Lung (tissue), 12 donors: Measurements from ENCODE around the gene KDM4C. TPM values are rescaled to one million over a fixed set of nuclear protein-coding genes. Genes with fewer than 3 reads are reported as not detected.

Experiments used
- ATAC-seq: fragments of 200-7000 bp; cut with Tn5 transposase; one replicate; pipeline ENCODE4 v1.9.1; 2020; ENCODE audit warnings: moderate number of reproducible peaks; ENCODE audit not compliant: insufficient read depth, low FRiP score
- DNase-seq, 3 donors: peaks; one replicate each; pipeline ENCODE4 v3.0.0-alpha.2; 2013 to 2017
- H3K27ac ChIP-seq, 2 donors: one replicate each; pipeline ENCODE4 v1.5.1; 2013; ENCODE audit warnings: mild to moderate bottlenecking in 2 of 2, moderate library complexity in 2 of 2, control low read depth in 1 of 2, inconsistent platforms in 1 of 2, low read depth in 1 of 2, low read length in 1 of 2
- H3K27me3 ChIP-seq, 3 donors: one replicate each; pipeline ENCODE4 v1.5.1; 2013; ENCODE audit warnings: low read length in 2 of 3; ENCODE audit not compliant: control insufficient read depth in 3 of 3, insufficient read depth in 3 of 3
- H3K36me3 ChIP-seq, 4 donors: one replicate each; pipeline ENCODE4 v1.5.1; 2013; ENCODE audit warnings: low read length in 4 of 4, mild to moderate bottlenecking in 1 of 4, moderate library complexity in 1 of 4; ENCODE audit not compliant: control insufficient read depth in 4 of 4, insufficient read depth in 4 of 4
- H3K4me1 ChIP-seq, 5 donors: one replicate each; pipeline ENCODE4 v1.5.1; 2013; ENCODE audit warnings: low read length in 5 of 5, mild to moderate bottlenecking in 2 of 5, moderate library complexity in 1 of 5; ENCODE audit not compliant: control insufficient read depth in 5 of 5, insufficient read depth in 5 of 5
- H3K4me3 ChIP-seq: one replicate; pipeline ENCODE4 v1.5.1; 2013; ENCODE audit warnings: mild to moderate bottlenecking, control low read depth, moderate library complexity
- H3K9ac ChIP-seq, 2 donors: one replicate each; pipeline ENCODE4 v1.5.1; 2013; ENCODE audit warnings: low read length in 2 of 2, control low read depth in 1 of 2; ENCODE audit not compliant: insufficient read depth in 1 of 2
- H3K9me3 ChIP-seq, 4 donors: one replicate each; pipeline ENCODE4 v1.5.1; 2013; ENCODE audit warnings: low read length in 3 of 4, mild to moderate bottlenecking in 1 of 4, moderate library complexity in 1 of 4; ENCODE audit not compliant: control insufficient read depth in 4 of 4, insufficient read depth in 3 of 4
- WGBS, 2 donors: extraction: QIAGEN DNeasy Blood & Tissue Kit; methylation state at CpG; one replicate each; pipeline ENCODE4 v1.1.7; 2013; 5-methylcytosine and 5-hydroxymethylcytosine counted together
- polyA plus RNA-seq, 2 donors: library from polyadenylated mRNA; stranded (reverse); fragments of 200-250 nt; gene quantifications; one replicate each; pipeline ENCODE4 v1.2.1, GENCODE V29; 2013
- total RNA-seq, 2 donors: library from RNA; depleted of rRNA in 1 of 2; stranded (reverse); fragments of >200 nt in 1 of 2; gene quantifications; one replicate each; pipeline ENCODE4 v1.2.1, GENCODE V29; 2014 to 2021
- TF ChIP-seq, protein P1 (sequence below): IDR thresholded peaks from 2 replicates; pipeline ENCODE4 v1.5.1; 2012; ENCODE audit warnings: mild to moderate bottlenecking; ENCODE audit errors: control extremely low read depth, extremely low read depth
- donor health status: control.
- donor health status: control.
- donor health status: Bipolar disorder and iron deficiency.
- donor health status: healthy.
- donor health status: DM: yes; HTN: yes; CAD: no.

The KDM4C gene
- total and polyA plus RNA-seq, 4 donors: 7.1 to 78.5 (median 25.0) TPM

DNA sequence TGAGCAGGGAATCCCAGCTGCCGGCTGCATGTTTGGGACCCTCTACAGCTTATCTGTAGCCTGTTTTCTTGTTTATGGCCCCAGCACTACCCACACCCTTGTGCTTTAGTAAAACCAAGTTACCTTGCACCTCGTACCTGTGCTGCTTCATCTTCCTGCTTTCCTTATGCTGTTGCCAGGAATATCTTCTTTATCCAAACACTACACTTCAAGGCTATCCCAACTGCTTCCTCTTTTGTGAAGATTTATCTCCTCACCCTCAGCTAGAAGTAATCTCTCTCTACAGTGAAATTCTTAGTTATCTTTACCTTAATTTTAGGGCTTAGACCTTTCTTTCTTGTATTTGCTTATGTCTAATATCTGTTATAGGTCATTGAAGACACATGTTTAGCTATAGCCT, 171.1 kb downstream of the KDM4C start:
- ATAC-seq (no peak), DNase-seq (no peak)
- Histone ChIP-seq H3K4me3 (no peak overlapping the region), H3K9me3 (no peaks in the 10 kb centered on the region), H3K9ac (no peak overlapping the region), H3K27ac (no peak overlapping the region), H3K27me3 (no peaks in the 10 kb centered on the region), H3K4me1 (peaks cover 0 to 13% (median 3%) of the 10 kb centered on the region in 5 donors), H3K36me3 (no peaks in the 10 kb centered on the region)
- WGBS, 2 donors: 70 to 87% methylated on average over 2 of the region's 2 CpGs
- TF ChIP-seq, protein P1, sequence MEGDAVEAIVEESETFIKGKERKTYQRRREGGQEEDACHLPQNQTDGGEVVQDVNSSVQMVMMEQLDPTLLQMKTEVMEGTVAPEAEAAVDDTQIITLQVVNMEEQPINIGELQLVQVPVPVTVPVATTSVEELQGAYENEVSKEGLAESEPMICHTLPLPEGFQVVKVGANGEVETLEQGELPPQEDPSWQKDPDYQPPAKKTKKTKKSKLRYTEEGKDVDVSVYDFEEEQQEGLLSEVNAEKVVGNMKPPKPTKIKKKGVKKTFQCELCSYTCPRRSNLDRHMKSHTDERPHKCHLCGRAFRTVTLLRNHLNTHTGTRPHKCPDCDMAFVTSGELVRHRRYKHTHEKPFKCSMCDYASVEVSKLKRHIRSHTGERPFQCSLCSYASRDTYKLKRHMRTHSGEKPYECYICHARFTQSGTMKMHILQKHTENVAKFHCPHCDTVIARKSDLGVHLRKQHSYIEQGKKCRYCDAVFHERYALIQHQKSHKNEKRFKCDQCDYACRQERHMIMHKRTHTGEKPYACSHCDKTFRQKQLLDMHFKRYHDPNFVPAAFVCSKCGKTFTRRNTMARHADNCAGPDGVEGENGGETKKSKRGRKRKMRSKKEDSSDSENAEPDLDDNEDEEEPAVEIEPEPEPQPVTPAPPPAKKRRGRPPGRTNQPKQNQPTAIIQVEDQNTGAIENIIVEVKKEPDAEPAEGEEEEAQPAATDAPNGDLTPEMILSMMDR: no peak

DNA sequence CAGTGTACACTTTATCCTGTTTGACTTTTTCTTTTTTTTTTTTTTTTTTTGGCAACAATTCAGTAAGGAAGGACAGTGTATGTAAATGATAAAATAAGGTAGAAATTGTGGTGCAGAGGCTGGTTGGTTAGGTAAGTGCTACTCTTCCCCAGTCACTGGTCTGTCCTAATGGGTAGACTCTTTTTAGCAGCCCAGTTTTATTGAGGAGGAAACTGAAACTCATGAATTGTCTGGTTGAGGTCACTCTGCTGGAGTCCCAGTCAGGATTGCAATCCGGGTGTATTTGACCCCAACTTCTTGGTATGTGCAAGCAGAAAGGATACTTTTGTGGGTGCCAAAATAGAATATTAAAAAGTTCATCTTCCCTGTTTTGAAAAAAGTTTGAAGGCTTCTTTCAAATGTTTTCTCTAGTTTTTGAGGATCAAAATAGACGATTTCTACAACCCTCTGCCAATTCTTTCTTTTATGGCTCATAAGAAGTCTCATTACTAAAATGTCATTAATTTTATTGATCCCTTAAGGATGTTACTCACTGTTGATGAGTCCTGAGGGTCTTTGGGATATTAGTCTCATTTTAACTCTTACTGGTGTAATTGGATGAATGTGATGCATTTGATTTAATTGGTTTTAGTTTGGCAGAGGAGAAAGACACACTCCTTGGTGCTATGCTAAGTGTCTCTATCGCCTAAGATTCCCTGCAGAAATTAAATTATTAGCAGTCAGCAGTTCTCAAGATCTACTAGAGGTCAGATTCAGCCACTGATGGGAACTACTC, 171.9 kb downstream of the KDM4C start:
- ATAC-seq: no peak

DNA sequence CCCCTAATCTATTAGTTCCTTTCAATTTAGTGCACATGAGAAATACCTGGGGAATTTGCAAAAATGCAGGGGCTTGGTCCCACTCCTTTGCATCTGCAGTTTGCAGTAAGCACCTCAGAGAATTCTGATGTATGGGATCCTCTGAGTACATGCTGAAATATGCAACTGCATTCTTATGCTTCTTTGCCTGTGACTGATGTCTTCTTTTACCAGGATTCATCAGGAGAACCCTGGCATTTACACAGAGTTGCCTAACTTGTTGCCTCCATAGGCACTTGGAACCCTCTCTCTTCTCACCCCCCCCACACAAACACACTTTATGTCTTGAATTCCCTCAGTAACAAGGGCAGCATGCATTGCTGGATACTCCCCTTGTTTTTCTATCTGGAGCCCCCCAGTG, 173.1 kb downstream of the KDM4C start:
- DNase-seq: no peak
- H3K9me3 ChIP-seq: no peaks in the 10 kb centered on the region
- TF ChIP-seq, protein P1: no peak
- no peak overlapping the region for H3K4me3 ChIP-seq
- H3K27ac ChIP-seq: no peak overlapping the region
- no peaks in the 10 kb centered on the region for H3K36me3 ChIP-seq
- no peak for ATAC-seq
- H3K4me1 ChIP-seq: peaks cover 0 to 13% (median under 1%) of the 10 kb centered on the region in 5 donors
- no peaks in the 10 kb centered on the region for H3K27me3 ChIP-seq
- no peak overlapping the region for H3K9ac ChIP-seq

More for the DNA sequence above, 171.9 kb downstream of the KDM4C start:
- Histone ChIP-seq H3K27ac (no peak overlapping the region), H3K4me3 (no peak overlapping the region), H3K36me3 (no peaks in the 10 kb centered on the region), H3K9ac (no peak overlapping the region), H3K4me1 (peaks cover 0 to 13% (median 1%) of the 10 kb centered on the region in 5 donors), H3K9me3 (no peaks in the 10 kb centered on the region), H3K27me3 (no peaks in the 10 kb centered on the region)
- DNase-seq: no peak
- 75 to 77% methylated on average over 3 of the region's 3 CpGs for WGBS, 2 donors
- TF ChIP-seq, protein P1: no peak
